Measurements from ENCODE around the gene PLPP7. TPM values are rescaled to one million over a fixed set of nuclear protein-coding genes. Genes with fewer than 3 reads are reported as not detected.
A peak's percentile ranks its signal among the peaks of the same experiment; 100 is the strongest.

Gene PLPP7
- total RNA-seq, 1 donor from 2014 or later: 0.20 TPM

- DNase-seq (ENCODE audit: low read depth): no peak
- Mint-ChIP-seq H3K27ac (ENCODE audit: unreplicated experiment) (peak overlapping the region; percentile 64), H3K36me3 (ENCODE audit: low read depth, unreplicated experiment) (peaks cover 5% of the 10 kb centered on the region), H3K27me3 (ENCODE audit: low read depth, unreplicated experiment) (peaks cover 12% of the 10 kb centered on the region), H3K4me1 (ENCODE audit: low read depth, unreplicated experiment) (peaks cover 8% of the 10 kb centered on the region), H3K9me3 (ENCODE audit: unreplicated experiment) (no peaks in the 10 kb centered on the region), H3K4me3 (ENCODE audit: unreplicated experiment) (no peak overlapping the region)
- no peak for TF ChIP-seq EZH2 (IDR thresholded peaks at IDR 0.05; ENCODE audit: insufficient read depth, low read length)
- TF ChIP-seq, protein P1, sequence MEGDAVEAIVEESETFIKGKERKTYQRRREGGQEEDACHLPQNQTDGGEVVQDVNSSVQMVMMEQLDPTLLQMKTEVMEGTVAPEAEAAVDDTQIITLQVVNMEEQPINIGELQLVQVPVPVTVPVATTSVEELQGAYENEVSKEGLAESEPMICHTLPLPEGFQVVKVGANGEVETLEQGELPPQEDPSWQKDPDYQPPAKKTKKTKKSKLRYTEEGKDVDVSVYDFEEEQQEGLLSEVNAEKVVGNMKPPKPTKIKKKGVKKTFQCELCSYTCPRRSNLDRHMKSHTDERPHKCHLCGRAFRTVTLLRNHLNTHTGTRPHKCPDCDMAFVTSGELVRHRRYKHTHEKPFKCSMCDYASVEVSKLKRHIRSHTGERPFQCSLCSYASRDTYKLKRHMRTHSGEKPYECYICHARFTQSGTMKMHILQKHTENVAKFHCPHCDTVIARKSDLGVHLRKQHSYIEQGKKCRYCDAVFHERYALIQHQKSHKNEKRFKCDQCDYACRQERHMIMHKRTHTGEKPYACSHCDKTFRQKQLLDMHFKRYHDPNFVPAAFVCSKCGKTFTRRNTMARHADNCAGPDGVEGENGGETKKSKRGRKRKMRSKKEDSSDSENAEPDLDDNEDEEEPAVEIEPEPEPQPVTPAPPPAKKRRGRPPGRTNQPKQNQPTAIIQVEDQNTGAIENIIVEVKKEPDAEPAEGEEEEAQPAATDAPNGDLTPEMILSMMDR (IDR thresholded peaks at IDR 0.05; ENCODE audit: insufficient read depth, low read depth, low read length): no peak
- H3K9me3 ChIP-seq (ENCODE audit: insufficient read depth, low read depth, low read length): no peaks in the 10 kb centered on the region
- no peak overlapping the region for H2AFZ ChIP-seq (ENCODE audit: low read depth, low read length)
- H3K4me2 ChIP-seq (ENCODE audit: low read length): no peak overlapping the region
- H3K79me2 ChIP-seq (ENCODE audit: insufficient read depth, low read length): no peaks in the 10 kb centered on the region
- H3K4me1 ChIP-seq (ENCODE audit: insufficient read depth, low read length): peaks cover 4% of the 10 kb centered on the region
- H4K20me1 ChIP-seq (ENCODE audit: insufficient read depth, low read length): no peaks in the 10 kb centered on the region
- H3K4me3 ChIP-seq (ENCODE audit: insufficient read depth, low read depth, low read length): no peak overlapping the region
- FAIRE-seq: no peak
- H3K27ac ChIP-seq (ENCODE audit: low read depth, low read length): no peak overlapping the region
- no peak overlapping the region for H3K9ac ChIP-seq (ENCODE audit: low read length)
- H3K36me3 ChIP-seq (ENCODE audit: insufficient read depth, low read length): no peaks in the 10 kb centered on the region
- H3K27me3 ChIP-seq (ENCODE audit: insufficient read depth, low read length): no peaks in the 10 kb centered on the region
Measured at GRCh38 chr9:131306397-131307004, 17.0 kb downstream of the PLPP7 start.

DNA sequence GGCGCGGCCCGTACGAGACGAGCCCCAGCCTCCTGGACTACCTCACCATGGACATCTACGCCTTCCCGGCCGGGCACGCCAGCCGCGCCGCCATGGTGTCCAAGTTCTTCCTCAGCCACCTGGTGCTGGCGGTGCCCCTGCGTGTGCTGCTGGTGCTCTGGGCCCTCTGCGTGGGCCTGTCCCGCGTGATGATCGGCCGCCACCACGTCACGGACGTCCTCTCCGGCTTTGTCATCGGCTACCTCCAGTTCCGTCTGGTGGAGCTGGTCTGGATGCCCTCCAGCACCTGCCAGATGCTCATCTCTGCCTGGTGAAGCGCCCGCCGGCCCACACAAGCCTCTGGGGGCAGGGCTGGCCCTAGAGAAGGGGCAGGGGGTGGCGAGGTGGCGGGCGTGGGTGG lies 18.5 kb downstream of the PLPP7 start:
- FAIRE-seq (no peak), DNase-seq (ENCODE audit: low read depth) (no peak)
- H2AFZ ChIP-seq (ENCODE audit: low read depth, low read length): no peak overlapping the region
- Mint-ChIP-seq H3K27me3 (ENCODE audit: low read depth, unreplicated experiment) (peaks cover 12% of the 10 kb centered on the region), H3K9me3 (ENCODE audit: unreplicated experiment) (no peaks in the 10 kb centered on the region), H3K27ac (ENCODE audit: unreplicated experiment) (no peak overlapping the region), H3K4me3 (ENCODE audit: unreplicated experiment) (no peak overlapping the region), H3K36me3 (ENCODE audit: low read depth, unreplicated experiment) (peaks cover 5% of the 10 kb centered on the region), H3K4me1 (ENCODE audit: low read depth, unreplicated experiment) (peaks cover 8% of the 10 kb centered on the region)
- peaks cover 4% of the 10 kb centered on the region for H3K4me1 ChIP-seq (ENCODE audit: insufficient read depth, low read length)
- no peaks in the 10 kb centered on the region for H4K20me1 ChIP-seq (ENCODE audit: insufficient read depth, low read length)
- no peak overlapping the region for H3K27ac ChIP-seq (ENCODE audit: low read depth, low read length)
- H3K79me2 ChIP-seq (ENCODE audit: insufficient read depth, low read length): no peaks in the 10 kb centered on the region
- no peak overlapping the region for H3K4me3 ChIP-seq (ENCODE audit: insufficient read depth, low read depth, low read length)
- no peak overlapping the region for H3K4me2 ChIP-seq (ENCODE audit: low read length)
- no peak for TF ChIP-seq EZH2 (IDR thresholded peaks at IDR 0.05; ENCODE audit: insufficient read depth, low read length)
- TF ChIP-seq, protein P1 (IDR thresholded peaks at IDR 0.05; ENCODE audit: insufficient read depth, low read depth, low read length): no peak
- no peaks in the 10 kb centered on the region for H3K9me3 ChIP-seq (ENCODE audit: insufficient read depth, low read depth, low read length)
- no peak overlapping the region for H3K9ac ChIP-seq (ENCODE audit: low read length)
- no peaks in the 10 kb centered on the region for H3K27me3 ChIP-seq (ENCODE audit: insufficient read depth, low read length)
- H3K36me3 ChIP-seq (ENCODE audit: insufficient read depth, low read length): no peaks in the 10 kb centered on the region

GRCh38 chr9:131308452-131308851 lies 18.9 kb downstream of the PLPP7 start:
- Mint-ChIP-seq H3K36me3 (ENCODE audit: low read depth, unreplicated experiment) (peaks cover 5% of the 10 kb centered on the region), H3K4me3 (ENCODE audit: unreplicated experiment) (no peak overlapping the region), H3K27me3 (ENCODE audit: low read depth, unreplicated experiment) (peaks cover 13% of the 10 kb centered on the region), H3K4me1 (ENCODE audit: low read depth, unreplicated experiment) (peaks cover 8% of the 10 kb centered on the region), H3K27ac (ENCODE audit: unreplicated experiment) (no peak overlapping the region), H3K9me3 (ENCODE audit: unreplicated experiment) (no peaks in the 10 kb centered on the region)
- no peak overlapping the region for H3K4me2 ChIP-seq (ENCODE audit: low read length)
- H2AFZ ChIP-seq (ENCODE audit: low read depth, low read length): no peak overlapping the region
- H3K4me3 ChIP-seq (ENCODE audit: insufficient read depth, low read depth, low read length): no peak overlapping the region
- H3K4me1 ChIP-seq (ENCODE audit: insufficient read depth, low read length): peaks cover 4% of the 10 kb centered on the region
- TF ChIP-seq EZH2 (IDR thresholded peaks at IDR 0.05; ENCODE audit: insufficient read depth, low read length): no peak
- TF ChIP-seq, protein P1 (IDR thresholded peaks at IDR 0.05; ENCODE audit: insufficient read depth, low read depth, low read length): no peak
- H4K20me1 ChIP-seq (ENCODE audit: insufficient read depth, low read length): no peaks in the 10 kb centered on the region
- H3K36me3 ChIP-seq (ENCODE audit: insufficient read depth, low read length): no peaks in the 10 kb centered on the region
- H3K9ac ChIP-seq (ENCODE audit: low read length): no peak overlapping the region
- no peaks in the 10 kb centered on the region for H3K79me2 ChIP-seq (ENCODE audit: insufficient read depth, low read length)
- H3K9me3 ChIP-seq (ENCODE audit: insufficient read depth, low read depth, low read length): no peaks in the 10 kb centered on the region
- no peak overlapping the region for H3K27ac ChIP-seq (ENCODE audit: low read depth, low read length)
- DNase-seq (ENCODE audit: low read depth) (no peak), FAIRE-seq (no peak)
- H3K27me3 ChIP-seq (ENCODE audit: insufficient read depth, low read length): no peaks in the 10 kb centered on the region

Measured in astrocyte (in vitro differentiated cells and primary cell).